HG02759 (cell line): ENCODE results near the gene NPAS1.

Source experiments
- ATAC-seq: cut with Tn5 transposase; IDR thresholded peaks from one replicate; pipeline ENCODE4 v1.9.1; 2021; ENCODE audit warnings: mild to moderate bottlenecking, moderate library complexity; ENCODE audit not compliant: unreplicated experiment

Gene NPAS1

GRCh38 chr19:47019431-47020041, at the start of gene NPAS1:
Gene NPAS1, plus strand, starts transcription at chr19:47019837. Its CDS starts 1,211 bp downstream, at chr19:47021048.
- no peak for ATAC-seq

- no peak for ATAC-seq
Observed at GRCh38 chr19:46970815-46971214, 48.8 kb upstream of the NPAS1 start.

GRCh38 chr19:46972311-46972710, 47.3 kb upstream of the NPAS1 start:
- ATAC-seq: no peak

- ATAC-seq: no peak
Observed at GRCh38 chr19:46974181-46974580, 45.5 kb upstream of the NPAS1 start.

GRCh38 chr19:46975011-46975924, 44.4 kb upstream of the NPAS1 start:
- no peak for ATAC-seq

GRCh38 chr19:46975925-46976782, 43.5 kb upstream of the NPAS1 start:
- no peak for ATAC-seq

- no peak for ATAC-seq
Observed at GRCh38 chr19:46976845-46977320, 42.8 kb upstream of the NPAS1 start.

- ATAC-seq: no peak
Observed at GRCh38 chr19:46977548-46977947, 42.1 kb upstream of the NPAS1 start.

GRCh38 chr19:46978171-46978869, 41.3 kb upstream of the NPAS1 start:
- ATAC-seq: no peak

GRCh38 chr19:46979126-46980105, 40.2 kb upstream of the NPAS1 start:
- no peak for ATAC-seq

- no peak for ATAC-seq
Observed at GRCh38 chr19:46980761-46981160, 38.9 kb upstream of the NPAS1 start.

GRCh38 chr19:46981286-46981945, 38.2 kb upstream of the NPAS1 start:
- ATAC-seq: no peak

- no peak for ATAC-seq
Observed at GRCh38 chr19:46983097-46983496, 36.5 kb upstream of the NPAS1 start.

- no peak for ATAC-seq
Observed at GRCh38 chr19:46984077-46985010, 35.3 kb upstream of the NPAS1 start.

- ATAC-seq: no peak
Observed at GRCh38 chr19:46985542-46986415, 33.9 kb upstream of the NPAS1 start.

GRCh38 chr19:46988614-46989230, 30.9 kb upstream of the NPAS1 start:
- no peak for ATAC-seq
